Stimulated activated CD4-positive, alpha-beta T cell treated with anti-CD3 and anti-CD28 coated beads, Interleukin-12 subunit alpha, Interleukin-12 subunit beta, amount 100 ng/mL, for 4 hours (primary cell): Measurements from ENCODE around the gene HRG.
"Not testable (repeated sequence)": the region's sequence is repeated elsewhere in the genome, so short reads cannot be mapped to it uniquely, and the experiment has no call there.

Experiments used
- DNase-seq: peaks from one replicate; pipeline ENCODE4 v3.0.0-alpha.2; 2020

Gene HRG

GRCh38 chr3:186683979-186684378 lies 18.2 kb downstream of the HRG start:
- DNase-seq = no peak

GRCh38 chr3:186686475-186686874 lies 20.7 kb downstream of the HRG start:
- DNase-seq = not testable (repeated sequence)

- DNase-seq = no peak
Observed at GRCh38 chr3:186687120-186687651, 21.4 kb downstream of the HRG start.

GRCh38 chr3:186690304-186690703 lies 24.5 kb downstream of the HRG start:
- DNase-seq = not testable (repeated sequence)

GRCh38 chr3:186691676-186692075 lies 25.9 kb downstream of the HRG start:
- DNase-seq = no peak

GRCh38 chr3:186693843-186694242 lies 28.0 kb downstream of the HRG start:
- DNase-seq = no peak

GRCh38 chr3:186694288-186695032 lies 28.6 kb downstream of the HRG start:
- no peak for DNase-seq

GRCh38 chr3:186696522-186696921 lies 30.7 kb downstream of the HRG start:
- no peak for DNase-seq

GRCh38 chr3:186697510-186697909 lies 31.7 kb downstream of the HRG start:
- no peak for DNase-seq

GRCh38 chr3:186700267-186700666 lies 34.5 kb downstream of the HRG start:
- DNase-seq = no peak

GRCh38 chr3:186702451-186702850 lies 36.6 kb downstream of the HRG start:
- not testable (repeated sequence) for DNase-seq

- DNase-seq = no peak
Observed at GRCh38 chr3:186705882-186706780, 40.3 kb downstream of the HRG start.

- DNase-seq = no peak
Observed at GRCh38 chr3:186708983-186709679, 43.3 kb downstream of the HRG start.

GRCh38 chr3:186710694-186711093 lies 44.9 kb downstream of the HRG start:
- DNase-seq = not testable (repeated sequence)

GRCh38 chr3:186713499-186713898 lies 47.7 kb downstream of the HRG start:
- DNase-seq = no peak

- DNase-seq = no peak
Observed at GRCh38 chr3:186717039-186717457, 51.2 kb downstream of the HRG start, which contains the start of gene KNG1. Gene KNG1, plus strand, starts transcription at chr3:186717359. Its CDS starts 184 bp downstream, at chr3:186717543.

GRCh38 chr3:186719945-186720739 lies 54.3 kb downstream of the HRG start:
- no peak for DNase-seq

GRCh38 chr3:186722457-186722856 lies 56.6 kb downstream of the HRG start:
- DNase-seq = no peak

GRCh38 chr3:186724911-186725310 lies 59.1 kb downstream of the HRG start:
- no peak for DNase-seq
